Endothelial cell of umbilical vein (primary cell): ENCODE measurements around the gene IRF2BP2. TPM values are rescaled to one million over a fixed set of nuclear protein-coding genes. Genes with fewer than 3 reads are reported as not detected.

Experiments used
- BruUV-seq: library from RNA; stranded (reverse); fragments of 400-500 nt; replicated peaks from 2 replicates; lab custom pipeline; 2021; lab: Mats Ljungman, UMichigan
- CTCF ChIA-PET: fragments of 300-600, 350-600 bp; sonication (Branson Sonifier 250); formaldehyde crosslinking; loops from one replicate; lab custom pipeline; 2021; ENCODE audit warnings: antibody characterized with exemption, inconsistent platforms; lab: Charles Lee
- POLR2A ChIA-PET: fragments of 300-600, 350-600 bp; sonication (Branson Sonifier 250); formaldehyde crosslinking; loops from one replicate; lab custom pipeline; 2021; ENCODE audit warnings: antibody characterized with exemption, inconsistent platforms; lab: Charles Lee
- DNase-seq: peaks from one replicate; pipeline ENCODE4 v3.0.0-alpha.2; 2011; ENCODE audit warnings: low read depth, low spot score
- FAIRE-seq: peaks from 2 replicates; lab custom pipeline; 2011; peaks lifted over from hg19 to GRCh38; lab: Jason Lieb, UNC
- H2AFZ ChIP-seq: 2 replicates; pipeline ENCODE4 v1.6.0; 2012; ENCODE audit warnings: low read depth, low read length, control low read depth, inconsistent platforms
- H3K27ac ChIP-seq: 2 replicates; pipeline ENCODE4 v1.5.1; 2011; ENCODE audit warnings: low read depth, mild to moderate bottlenecking, control low read depth, low read length, moderate library complexity; ENCODE audit not compliant: insufficient read depth
- H3K27me3 ChIP-seq, 2 experiments: 2 replicates each; pipeline versions ENCODE4 v1.6.0 to v1.6.1; 2011; ENCODE audit warnings: low read length in 2 of 2, mixed read lengths in 1 of 2; ENCODE audit not compliant: control insufficient read depth in 2 of 2, insufficient read depth in 2 of 2
- H3K36me3 ChIP-seq, 2 experiments: 2 replicates in 1 of 2; 3 replicates in 1 of 2; pipeline ENCODE4 v1.5.1; 2011; ENCODE audit warnings: low read length in 2 of 2, mild to moderate bottlenecking in 1 of 2, moderate library complexity in 1 of 2; ENCODE audit not compliant: control insufficient read depth in 2 of 2, insufficient read depth in 2 of 2; ENCODE audit errors: extremely low read depth in 1 of 2
- H3K4me1 ChIP-seq: 3 replicates; pipeline ENCODE4 v1.5.1; 2011; ENCODE audit warnings: mild to moderate bottlenecking, low read length; ENCODE audit not compliant: control insufficient read depth, insufficient read depth; ENCODE audit errors: extremely low read depth
- H3K4me2 ChIP-seq: 2 replicates; pipeline ENCODE4 v1.6.1; 2011; ENCODE audit warnings: low read length, control low read depth, mixed read lengths; ENCODE audit not compliant: insufficient read depth
- H3K4me3 ChIP-seq, 3 experiments: fragments of 200-600 bp in 1 of 3; sonication (generic), shearing (Covaris generic) in 1 of 3; replicated peaks in 1 of 3; 2 replicates each; pipeline ENCODE4 v1.5.1; 2011 to 2016; ENCODE audit warnings: control low read depth in 3 of 3, low read length in 3 of 3, mild to moderate bottlenecking in 2 of 3, inconsistent platforms in 1 of 3, low read depth in 1 of 3, moderate library complexity in 1 of 3; ENCODE audit not compliant: insufficient read depth in 1 of 3
- H3K79me2 ChIP-seq: 2 replicates; pipeline ENCODE4 v1.6.0; 2012; ENCODE audit warnings: low read length, inconsistent platforms; ENCODE audit not compliant: control insufficient read depth, insufficient read depth
- H3K9ac ChIP-seq: replicated peaks from 2 replicates; pipeline ENCODE3; 2011; ENCODE audit warnings: low read length, control low read depth; ENCODE audit not compliant: insufficient read depth; ENCODE audit errors: extremely low read depth
- H3K9me1 ChIP-seq: replicated peaks from 3 replicates; pipeline ENCODE4 v1.6.0; 2011; ENCODE audit warnings: mild to moderate bottlenecking, low read length; ENCODE audit not compliant: control insufficient read depth, insufficient read depth; ENCODE audit errors: extremely low read depth
- H3K9me3 ChIP-seq: replicated peaks from 2 replicates; pipeline ENCODE4 v1.5.1; 2012; ENCODE audit warnings: low read length, inconsistent platforms; ENCODE audit not compliant: control insufficient read depth, insufficient read depth
- H4K20me1 ChIP-seq: replicated peaks from 2 replicates; pipeline ENCODE3; 2011; ENCODE audit warnings: mild to moderate bottlenecking, low read length; ENCODE audit not compliant: control insufficient read depth, insufficient read depth; ENCODE audit errors: extremely low read depth
- CTCF ChIP-seq, 2 donors: IDR thresholded peaks; 1 replicate in 1 of 2; 2 replicates in 1 of 2; pipeline ENCODE4 v1.5.1; 2011; ENCODE audit warnings: low read length in 2 of 2, mild to moderate bottlenecking in 2 of 2, moderate library complexity in 2 of 2, control low read depth in 1 of 2, inconsistent platforms in 1 of 2, low read depth in 1 of 2; ENCODE audit not compliant: insufficient read depth in 1 of 2; ENCODE audit errors: extremely low read depth in 1 of 2
- EZH2 ChIP-seq: IDR thresholded peaks from 2 replicates; pipeline ENCODE4 v1.6.1; 2012; ENCODE audit warnings: borderline replicate concordance, low read depth, mild to moderate bottlenecking, moderate library complexity, low read length, inconsistent platforms; ENCODE audit not compliant: severe bottlenecking
- FOS ChIP-seq: IDR thresholded peaks from 2 replicates; pipeline ENCODE4 v1.6.1; 2011; ENCODE audit warnings: mild to moderate bottlenecking, low read length, moderate library complexity, borderline replicate concordance; ENCODE audit not compliant: insufficient read depth
- GATA2 ChIP-seq: IDR thresholded peaks from 2 replicates; pipeline ENCODE4 v1.7.0; 2011; ENCODE audit warnings: low read depth, mild to moderate bottlenecking, moderate library complexity, mixed read lengths, low read length; ENCODE audit not compliant: insufficient read length, insufficient read depth
- JUN ChIP-seq: IDR thresholded peaks from 2 replicates; pipeline ENCODE4 v1.6.1; 2011; ENCODE audit warnings: borderline replicate concordance, low read depth; ENCODE audit not compliant: insufficient read length, insufficient read depth
- MAX ChIP-seq: IDR thresholded peaks from 2 replicates; pipeline ENCODE4 v1.6.1; 2011; ENCODE audit not compliant: insufficient read depth, insufficient read length
- MYC ChIP-seq: IDR thresholded peaks from one replicate; pipeline ENCODE4 v1.6.1; 2011; ENCODE audit warnings: mild to moderate bottlenecking, low read depth, low read length
- POLR2A ChIP-seq: IDR thresholded peaks from 2 replicates; pipeline ENCODE4 v1.6.1; 2012; ENCODE audit warnings: low read depth, mild to moderate bottlenecking, control low read depth, low read length
- POLR2AphosphoS5 ChIP-seq: IDR thresholded peaks from 2 replicates; pipeline ENCODE4 v1.6.1; 2012; ENCODE audit warnings: low read depth, mild to moderate bottlenecking, control low read depth, low read length, moderate library complexity; ENCODE audit not compliant: insufficient read depth
- dilution Hi-C: fragments of 300-500 bp; cut with MboI; formaldehyde crosslinking; loops from one replicate; pipeline ENCODE4 v1.15.0; 2019; ENCODE audit warnings: low sequenced_read_pairs; ENCODE audit not compliant: extremely low pct_ligation_motif_present
- intact Hi-C: fragments of 100-400 bp; cut with micrococcal nuclease; formaldehyde crosslinking; loops from one replicate; pipeline ENCODE4 v1.10.0; 2022
- polyA plus RNA-seq, 4 experiments: library from polyadenylated mRNA; depleted of rRNA in 3 of 4; stranded (reverse) in 3 of 4; unstranded in 1 of 4; fragments of >200 nt; gene quantifications; 2 replicates each; pipeline versions ENCODE4 v1.2.1 to v1.2.3, GENCODE V29; 2011 to 2012; ENCODE audit warnings: missing spikeins in 1 of 4
- total RNA-seq: library from RNA; stranded (reverse); gene quantifications from 2 replicates; pipeline ENCODE4 v1.2.3, GENCODE V29; 2021

IRF2BP2 gene
- total and polyA plus RNA-seq, 2 donors (not counting 3 experiments of a cell fraction or from before 2014, with no cell fraction given): 66.6 to 109 TPM

GRCh38 chr1:234612352-234613127 is 2.6 kb upstream of the IRF2BP2 start:
- peak overlapping the region; percentile 98 for H3K9ac ChIP-seq
- intact Hi-C loops: loop anchor here (1.0 kb wide), 11 partner anchors 19 to 471 kb away; no protein-coding TSS in a partner anchor
- H4K20me1 ChIP-seq: no peaks in the 10 kb centered on the region
- dilution Hi-C loops: loop anchor here (25.0 kb wide), 1 partner anchor 375 kb away; no protein-coding TSS in a partner anchor
- peaks cover under 1 to 1% of the 10 kb centered on the region in 2 experiments for H3K36me3 ChIP-seq
- DNase-seq (peak; percentile 97), FAIRE-seq (peak; percentile 94)
- peak overlapping the region in 1 of 3 experiments; percentile 9 for H3K4me3 ChIP-seq
- peaks cover 18% of the 10 kb centered on the region for H3K79me2 ChIP-seq
- no peak overlapping the region for H2AFZ ChIP-seq
- no peaks in the 10 kb centered on the region for H3K27me3 ChIP-seq
- peaks cover 32% of the 10 kb centered on the region for H3K4me1 ChIP-seq
- ChIA-PET POLR2A (interaction anchor here (0.6 to 4.5 kb wide), 7 partner anchors 16 to 478 kb away, joined by 3 to 48 read pairs (median 3); no protein-coding TSS in a partner anchor), CTCF (interaction anchor here (0.9 to 5.9 kb wide), 23 partner anchors 7 to 481 kb away, joined by 3 to 51 read pairs (median 5); no protein-coding TSS in a partner anchor)
- H3K4me2 ChIP-seq: peak overlapping the region; percentile 69
- no TSS peak for BruUV-seq
- no peaks in the 10 kb centered on the region for H3K9me1 ChIP-seq
- peak overlapping the region; percentile 99 for H3K27ac ChIP-seq
- TF ChIP-seq JUN (peak; percentile 65), MYC (no peak), POLR2AphosphoS5 (peak; percentile 81), EZH2 (no peak), MAX (no peak), CTCF (IDR thresholded peaks at IDR 0.05; ENCODE audit: extremely low read depth in 1 of 2, insufficient read depth in 1 of 2, low read depth in 1 of 2, low read length in 2 of 2) (no peak), GATA2 (peak; percentile 63), FOS (peak; percentile 70), POLR2A (peak; percentile 46)
- no peaks in the 10 kb centered on the region for H3K9me3 ChIP-seq
